IMR-90 (cell line): ENCODE results near the gene SLC6A17. TPM values are rescaled to one million over a fixed set of nuclear protein-coding genes. Genes with fewer than 3 reads are reported as not detected.

ENCODE experiments used
- ATAC-seq: fragments of 200-7000 bp; cut with Tn5 transposase; 2 replicates; pipeline ENCODE4 v1.9.1; 2020; ENCODE audit warnings: low read depth, mild to moderate bottlenecking, moderate library complexity
- BruUV-seq: library from RNA; stranded (reverse); fragments of 400-500 nt; replicated peaks from 2 replicates; lab custom pipeline; 2021; lab: Mats Ljungman, UMichigan
- CTCF ChIA-PET: fragments of 300-600 bp; formaldehyde crosslinking; extraction: SDS; loops from one replicate; lab custom pipeline; 2021; ENCODE audit warnings: antibody characterized with exemption; lab: Yijun Ruan, JAX
- POLR2A ChIA-PET: fragments of 300-600 bp; sonication (Branson Sonifier 250); formaldehyde crosslinking; loops from one replicate; lab custom pipeline; 2022; ENCODE audit warnings: antibody characterized with exemption; ENCODE audit not compliant: unreplicated experiment; lab: Charles Lee
- DNase-seq: peaks from one replicate; pipeline ENCODE4 v3.0.0; 2013
- H2AFZ ChIP-seq: replicated peaks from 2 replicates; pipeline ENCODE3; 2013; ENCODE audit warnings: low read length, mild to moderate bottlenecking; ENCODE audit not compliant: poor library complexity
- H2AK5ac ChIP-seq: 2 replicates; pipeline ENCODE4 v1.6.1; 2013; ENCODE audit warnings: low read depth, low read length, inconsistent platforms
- H2AK9ac ChIP-seq: replicated peaks from 2 replicates; pipeline ENCODE3; 2013; ENCODE audit warnings: mild to moderate bottlenecking, low read depth, low read length, moderate library complexity; ENCODE audit not compliant: poor library complexity
- H2BK120ac ChIP-seq: 2 replicates; pipeline ENCODE4 v1.6.1; 2013; ENCODE audit warnings: low read depth, low read length, inconsistent platforms
- H2BK15ac ChIP-seq: 3 replicates; pipeline ENCODE4 v1.6.1; 2013; ENCODE audit warnings: low read depth, low read length, inconsistent platforms
- H2BK20ac ChIP-seq: 2 replicates; pipeline ENCODE4 v1.6.1; 2013; ENCODE audit warnings: low read depth, mild to moderate bottlenecking, inconsistent platforms, low read length, moderate library complexity
- H2BK5ac ChIP-seq: 2 replicates; pipeline ENCODE4 v1.6.1; 2013; ENCODE audit warnings: mild to moderate bottlenecking, low read depth, low read length, inconsistent platforms; ENCODE audit not compliant: poor library complexity, severe bottlenecking
- H3K14ac ChIP-seq: replicated peaks from 2 replicates; pipeline ENCODE4 v1.6.1; 2013; ENCODE audit warnings: low read depth, low read length, inconsistent platforms
- H3K18ac ChIP-seq: 2 replicates; pipeline ENCODE4 v1.6.1; 2013; ENCODE audit warnings: low read depth, low read length, control low read depth
- H3K23ac ChIP-seq: 2 replicates; pipeline ENCODE4 v1.6.1; 2013; ENCODE audit warnings: low read depth, low read length, inconsistent platforms
- H3K27ac ChIP-seq: 2 replicates; pipeline ENCODE4 v1.5.1; 2013; ENCODE audit warnings: mild to moderate bottlenecking, control low read depth, low read length; ENCODE audit not compliant: insufficient read depth
- H3K27me3 ChIP-seq: 2 replicates; pipeline ENCODE4 v1.6.1; 2013; ENCODE audit warnings: low read length; ENCODE audit not compliant: control insufficient read depth, insufficient read depth
- H3K36me3 ChIP-seq: 2 replicates; pipeline ENCODE4 v1.6.1; 2013; ENCODE audit warnings: low read length, mixed read lengths; ENCODE audit not compliant: control insufficient read depth, insufficient read depth
- H3K4ac ChIP-seq: 2 replicates; pipeline ENCODE4 v1.6.1; 2013; ENCODE audit warnings: low read depth, low read length, inconsistent platforms
- H3K4me1 ChIP-seq: 2 replicates; pipeline ENCODE4 v1.6.1; 2013; ENCODE audit warnings: low read length, mixed read lengths; ENCODE audit not compliant: control insufficient read depth, insufficient read depth
- H3K4me2 ChIP-seq: 2 replicates; pipeline ENCODE4 v1.6.1; 2013; ENCODE audit warnings: low read depth, mild to moderate bottlenecking, control low read depth, low read length, moderate library complexity
- H3K4me3 ChIP-seq: 2 replicates; pipeline ENCODE4 v1.5.1; 2013; ENCODE audit warnings: low read depth, mild to moderate bottlenecking, control low read depth, low read length, moderate library complexity; ENCODE audit not compliant: insufficient read depth
- H3K56ac ChIP-seq: 2 replicates; pipeline ENCODE4 v1.6.1; 2013; ENCODE audit warnings: low read length, inconsistent platforms; ENCODE audit not compliant: insufficient read depth; ENCODE audit errors: extremely low read depth
- H3K79me1 ChIP-seq, 2 experiments: 2 replicates each; pipeline ENCODE4 v1.6.1; 2013; ENCODE audit warnings: low read length in 2 of 2, inconsistent platforms in 1 of 2, low read depth in 1 of 2
- H3K9ac ChIP-seq: 2 replicates; pipeline ENCODE4 v1.6.1; 2013; ENCODE audit warnings: low read depth, low read length, control low read depth
- H3K9me1 ChIP-seq: 2 replicates; pipeline ENCODE4 v1.6.1; 2013; ENCODE audit warnings: low read length, inconsistent platforms; ENCODE audit not compliant: insufficient read depth
- H3K9me3 ChIP-seq: 2 replicates; pipeline ENCODE4 v1.6.1; 2013; ENCODE audit warnings: low read length; ENCODE audit not compliant: control insufficient read depth, insufficient read depth
- H4K20me1 ChIP-seq: 2 replicates; pipeline ENCODE4 v1.6.1; 2013; ENCODE audit warnings: low read length, inconsistent platforms; ENCODE audit not compliant: insufficient read depth
- H4K5ac ChIP-seq: 2 replicates; pipeline ENCODE4 v1.6.1; 2013; ENCODE audit warnings: mild to moderate bottlenecking, low read depth, low read length, control low read depth
- H4K8ac ChIP-seq, 2 experiments: 2 replicates each; pipeline ENCODE4 v1.6.1; 2013; ENCODE audit warnings: low read depth in 2 of 2, low read length in 2 of 2, control low read depth in 1 of 2, inconsistent platforms in 1 of 2
- H4K91ac ChIP-seq: 2 replicates; pipeline ENCODE4 v1.6.1; 2013; ENCODE audit warnings: low read depth, low read length, inconsistent platforms; ENCODE audit not compliant: insufficient read depth
- BHLHE40 ChIP-seq: fragments of 150-350 bp; IDR thresholded peaks from 2 replicates; pipeline ENCODE4 v1.6.1; 2016; ENCODE audit warnings: mild to moderate bottlenecking, low read depth, low read length
- CEBPB ChIP-seq: IDR thresholded peaks from 2 replicates; pipeline ENCODE4 v1.6.1; 2012; ENCODE audit warnings: low read depth, low read length, improper control_type of control experiment
- CHD1 ChIP-seq: IDR thresholded peaks from 2 replicates; pipeline ENCODE4 v1.6.1; 2012; ENCODE audit warnings: low read depth, low read length, improper control_type of control experiment
- FOS ChIP-seq: fragments of 150-350 bp; IDR thresholded peaks from 2 replicates; pipeline ENCODE4 v1.6.1; 2016; ENCODE audit warnings: low read depth, low read length
- MAFK ChIP-seq: IDR thresholded peaks from 2 replicates; pipeline ENCODE4 v1.6.1; 2012; ENCODE audit warnings: low read depth, low read length, improper control_type of control experiment
- MAZ ChIP-seq: IDR thresholded peaks from 2 replicates; pipeline ENCODE4 v1.6.1; 2012; ENCODE audit warnings: low read depth, mild to moderate bottlenecking, low read length, improper control_type of control experiment, moderate library complexity, borderline replicate concordance
- MXI1 ChIP-seq: IDR thresholded peaks from 2 replicates; pipeline ENCODE4 v1.6.1; 2012; ENCODE audit warnings: low read depth, mild to moderate bottlenecking, low read length, moderate library complexity, borderline replicate concordance
- POLR2A ChIP-seq: IDR thresholded peaks from 2 replicates; pipeline ENCODE4 v1.6.1; 2012; ENCODE audit warnings: mild to moderate bottlenecking, low read depth, low read length
- whole genome bisulfite sequencing, 2 experiments: methylation state at CpG; one replicate each; pipeline versions ENCODE4 v1.1.5 to v1.1.7; 2013; ENCODE audit warnings: missing lambda C conversion rate in 2 of 2; ENCODE audit not compliant: insufficient read length in 1 of 2; ENCODE audit errors: extremely low coverage in 2 of 2; 5-methylcytosine and 5-hydroxymethylcytosine counted together
- dilution Hi-C: fragments of 300-500 bp; cut with HindIII; formaldehyde crosslinking; loops from one replicate; pipeline ENCODE4 v1.14.3; 2018; ENCODE audit warnings: low sequenced_read_pairs; ENCODE audit not compliant: unreplicated experiment
- in situ Hi-C: fragments of 300-500 bp; cut with MboI; formaldehyde crosslinking; loops from 3 replicates; pipeline ENCODE4 v1.14.3; 2019; ENCODE audit warnings: low sequenced_read_pairs, inconsistent platforms, mixed read lengths
- intact Hi-C: fragments of 100-400 bp; cut with micrococcal nuclease; formaldehyde crosslinking; loops from 2 replicates; pipeline ENCODE4 v1.10.0; 2022
- polyA plus RNA-seq, 3 experiments: library from polyadenylated mRNA; depleted of rRNA; stranded (reverse); fragments of >200 nt; gene quantifications; 2 replicates each; pipeline ENCODE4 v1.2.3, GENCODE V29; 2012; ENCODE audit warnings: low replicate concordance in 1 of 3
- total RNA-seq: library from RNA; depleted of rRNA; stranded (reverse); fragments of >200 nt; gene quantifications from 2 replicates; pipeline ENCODE4 v1.2.3, GENCODE V29; 2012

SLC6A17 gene
- total and polyA plus RNA-seq, 2 of the 4 experiments (the other 2 are of a cell fraction), result 0.54 to 0.82 TPM

GRCh38 chr1:110106013-110106941, 44.0 kb upstream of the SLC6A17 start (continued):
- TF ChIP-seq BHLHE40 (no peak; the same call in 1 of the 2 replicates), CEBPB (no peak), MAFK (no peak)

- H3K9ac ChIP-seq, result no peak overlapping the region
- no peak overlapping the region for H2AK5ac ChIP-seq
- no peak overlapping the region for H3K14ac ChIP-seq
- no peak overlapping the region for H2BK120ac ChIP-seq
- no peak overlapping the region for H3K56ac ChIP-seq
- POLR2A ChIA-PET, result no interaction called here
- H2AK9ac ChIP-seq, result no peak overlapping the region
- TF ChIP-seq BHLHE40 (no peak), CEBPB (peak; percentile 30), CHD1 (no peak), POLR2A (no peak), MAZ (no peak), FOS (no peak), MXI1 (no peak)
- ATAC-seq (no peak), DNase-seq (no peak)
- H3K23ac ChIP-seq, result no peak overlapping the region
- no peak overlapping the region for H3K27ac ChIP-seq
- BruUV-seq, result no TSS peak
- CTCF ChIA-PET, result no interaction called here
- 36% methylated on average over 3 of the region's 7 CpGs; no CpG with 5 or more reads in 1 of the 2 experiments for WGBS, 2 experiments
- no peaks in the 10 kb centered on the region for H3K4me1 ChIP-seq
- no peak overlapping the region for H3K4me2 ChIP-seq
- no peaks in the 10 kb centered on the region for H4K20me1 ChIP-seq
- H3K4ac ChIP-seq, result no peak overlapping the region
- H3K79me1 ChIP-seq, result no peaks in the 10 kb centered on the region
- no peaks in the 10 kb centered on the region for H3K36me3 ChIP-seq
- no peak overlapping the region for H3K18ac ChIP-seq
- no peak overlapping the region for H3K4me3 ChIP-seq
- intact Hi-C loops (loop anchor here (2.0 to 5.0 kb wide), 2 partner anchors 21 to 331 kb away; no protein-coding TSS in a partner anchor), in situ Hi-C loops (loop anchor here (5.0 kb wide), 1 partner anchor 56 kb away; no protein-coding TSS in a partner anchor), dilution Hi-C loops (no loop called here)
- H3K9me3 ChIP-seq, result no peaks in the 10 kb centered on the region
- no peak overlapping the region for H2BK5ac ChIP-seq
- H2BK15ac ChIP-seq, result no peak overlapping the region
- no peak overlapping the region for H4K91ac ChIP-seq
- no peaks in the 10 kb centered on the region for H3K9me1 ChIP-seq
- peaks cover 56% of the 10 kb centered on the region for H3K27me3 ChIP-seq
- no peak overlapping the region for H2AFZ ChIP-seq
- H2BK20ac ChIP-seq, result no peak overlapping the region
- no peak overlapping the region for H4K5ac ChIP-seq
- no peak overlapping the region for H4K8ac ChIP-seq
Measured at GRCh38 chr1:110107867-110108469, 42.3 kb upstream of the SLC6A17 start.
